GM18508 (cell line): ENCODE measurements around the gene POU4F1.

ENCODE experiments used
- ATAC-seq: cut with Tn5 transposase; IDR thresholded peaks from one replicate; pipeline ENCODE4 v1.9.1; 2021; ENCODE audit warnings: moderate number of reproducible peaks; ENCODE audit not compliant: insufficient read depth, unreplicated experiment

The POU4F1 gene

GRCh38 chr13:78607409-78608251, 4.3 kb upstream of the POU4F1 start:
- ATAC-seq: no peak

- ATAC-seq: no peak
Observed at GRCh38 chr13:78606471-78607408, 3.4 kb upstream of the POU4F1 start.

- ATAC-seq: no peak
Observed at GRCh38 chr13:78604782-78605611, 1.6 kb upstream of the POU4F1 start.

- no peak for ATAC-seq
Observed at GRCh38 chr13:78602561-78603239, 652 bp downstream of the POU4F1 start.

- ATAC-seq: no peak
Observed at GRCh38 chr13:78601874-78602560, 1.3 kb downstream of the POU4F1 start.

- no peak for ATAC-seq
Observed at GRCh38 chr13:78601124-78601873, 2.1 kb downstream of the POU4F1 start.

GRCh38 chr13:78600280-78600883, 3.0 kb downstream of the POU4F1 start:
- ATAC-seq: no peak

- ATAC-seq: no peak
Observed at GRCh38 chr13:78599645-78600279, 3.6 kb downstream of the POU4F1 start.

- no peak for ATAC-seq
Observed at GRCh38 chr13:78598966-78599644, 4.2 kb downstream of the POU4F1 start.

GRCh38 chr13:78598116-78598781, 5.1 kb downstream of the POU4F1 start:
- no peak for ATAC-seq

GRCh38 chr13:78597602-78597932, 5.8 kb downstream of the POU4F1 start:
- ATAC-seq: no peak

GRCh38 chr13:78596736-78597601, 6.4 kb downstream of the POU4F1 start:
- no peak for ATAC-seq

- no peak for ATAC-seq
Observed at GRCh38 chr13:78596399-78596735, 7.0 kb downstream of the POU4F1 start.

- no peak for ATAC-seq
Observed at GRCh38 chr13:78595495-78596398, 7.6 kb downstream of the POU4F1 start.

GRCh38 chr13:78594456-78594975, 8.8 kb downstream of the POU4F1 start:
- ATAC-seq: no peak
